HCT116 (cell line): ENCODE data around the gene SLC12A1. TPM values are rescaled to one million over a fixed set of nuclear protein-coding genes. Genes with fewer than 3 reads are reported as not detected.

ENCODE experiments used
- ATAC-seq: fragments of 200-7000 bp; cut with Tn5 transposase; 2 replicates; pipeline ENCODE4 v1.9.1; 2020; ENCODE audit warnings: mild to moderate bottlenecking, moderate library complexity
- BruUV-seq: library from RNA; stranded (reverse); fragments of 400-500 nt; replicated peaks from 2 replicates; lab custom pipeline; 2021; lab: Mats Ljungman, UMichigan
- CTCF ChIA-PET: fragments of 300-600 bp; sonication (Branson Sonifier 250); formaldehyde crosslinking; loops from one replicate; lab custom pipeline; 2021; ENCODE audit warnings: antibody characterized with exemption; lab: Charles Lee
- POLR2A ChIA-PET: fragments of 300-600, 350-600 bp; sonication (Branson Sonifier 250); formaldehyde crosslinking; loops from one replicate; lab custom pipeline; 2021; ENCODE audit warnings: antibody characterized with exemption; lab: Charles Lee
- RAD21 ChIA-PET, 2 experiments: fragments of 300-600 bp; sonication (Branson Sonifier 250); formaldehyde crosslinking; loops; one replicate each; lab custom pipeline; 2023; ENCODE audit warnings: low total read pairs in 2 of 2; ENCODE audit not compliant: uncharacterized antibody in 2 of 2, unreplicated experiment in 2 of 2, low non-redundant PET in 1 of 2; lab: Charles Lee
- DNase-seq: peaks from one replicate; pipeline ENCODE4 v3.0.0-alpha.2; 2010; ENCODE audit warnings: low read depth, low spot score
- H2AFZ ChIP-seq: fragments of 200-600 bp; shearing (Covaris generic), sonication (generic); 2 replicates; pipeline ENCODE4 v1.6.1; 2017; ENCODE audit warnings: low read depth, mixed run types, mixed read lengths, antibody characterized with exemption, low read length; ENCODE audit not compliant: poor library complexity, severe bottlenecking
- H3K27ac ChIP-seq: 2 replicates; pipeline ENCODE4 v1.5.1; 2012; ENCODE audit warnings: low read depth, low read length
- H3K27me3 ChIP-seq: fragments of 200-600 bp; sonication (generic); 2 replicates; pipeline ENCODE4 v1.6.1; 2016; ENCODE audit warnings: mixed run types, low read length, mixed read lengths; ENCODE audit not compliant: insufficient read depth
- H3K36me3 ChIP-seq, 2 experiments: fragments of 200-500 bp in 1 of 2; fragments of 200-600 bp in 1 of 2; sonication (Bioruptor generic) in 1 of 2; sonication (generic) in 1 of 2; 2 replicates each; pipeline versions ENCODE4 v1.5.1 to v1.6.1; 2014 to 2016; ENCODE audit warnings: low read length in 2 of 2, inconsistent platforms in 1 of 2, mixed read lengths in 1 of 2, mixed run types in 1 of 2; ENCODE audit not compliant: insufficient read depth in 2 of 2, control insufficient read depth in 1 of 2
- H3K4me1 ChIP-seq, 2 experiments: fragments of 200-600 bp in 1 of 2; sonication (generic) in 1 of 2; 2 replicates each; pipeline versions ENCODE4 v1.5.1 to v1.6.1; 2012 to 2017; ENCODE audit warnings: low read length in 2 of 2, inconsistent platforms in 1 of 2, mild to moderate bottlenecking in 1 of 2, mixed read lengths in 1 of 2, mixed run types in 1 of 2, moderate library complexity in 1 of 2; ENCODE audit not compliant: insufficient read depth in 2 of 2, control insufficient read depth in 1 of 2
- H3K4me2 ChIP-seq: fragments of 200-600 bp; sonication (generic); 2 replicates; pipeline ENCODE4 v1.6.1; 2017; ENCODE audit warnings: mixed run types, low read length, mixed read lengths
- H3K4me3 ChIP-seq, 2 experiments: fragments of 200-600 bp in 1 of 2; sonication (generic) in 1 of 2; replicated peaks in 1 of 2; 2 replicates each; pipeline ENCODE4 v1.5.1; 2011 to 2016; ENCODE audit warnings: low read length in 2 of 2, control low read depth in 1 of 2, low read depth in 1 of 2, mild to moderate bottlenecking in 1 of 2, mixed read lengths in 1 of 2, mixed run types in 1 of 2
- H3K79me2 ChIP-seq: fragments of 200-600 bp; sonication (generic); 2 replicates; pipeline ENCODE4 v1.6.1; 2017; ENCODE audit warnings: mild to moderate bottlenecking, mixed run types, low read length, moderate library complexity, mixed read lengths; ENCODE audit not compliant: insufficient read depth
- H3K9ac ChIP-seq: fragments of 200-600 bp; sonication (generic); 2 replicates; pipeline ENCODE4 v1.6.1; 2016; ENCODE audit warnings: low read length, mixed read lengths
- H3K9me2 ChIP-seq: fragments of 200-600 bp; sonication (generic), shearing (Covaris generic); 2 replicates; pipeline ENCODE4 v1.6.1; 2017; ENCODE audit warnings: mixed run types, mild to moderate bottlenecking, moderate library complexity; ENCODE audit not compliant: insufficient read depth
- H3K9me3 ChIP-seq, 2 experiments: fragments of 200-500 bp in 1 of 2; fragments of 200-600 bp in 1 of 2; sonication (Bioruptor generic) in 1 of 2; sonication (generic) in 1 of 2; 2 replicates each; pipeline ENCODE4 v1.6.1; 2014 to 2017; ENCODE audit warnings: low read length in 2 of 2, mixed read lengths in 2 of 2, inconsistent platforms in 1 of 2, low read depth in 1 of 2, mild to moderate bottlenecking in 1 of 2, mixed run types in 1 of 2, moderate library complexity in 1 of 2; ENCODE audit not compliant: control insufficient read depth in 1 of 2, insufficient read depth in 1 of 2
- H4K20me1 ChIP-seq: fragments of 200-600 bp; sonication (generic), shearing (Covaris generic); 2 replicates; pipeline ENCODE4 v1.6.1; 2017; ENCODE audit warnings: mixed run types, mild to moderate bottlenecking, moderate library complexity; ENCODE audit not compliant: insufficient read depth
- ATF3 ChIP-seq: IDR thresholded peaks from 2 replicates; pipeline ENCODE4 v1.6.1; 2012
- CBX3 ChIP-seq: IDR thresholded peaks from 2 replicates; pipeline ENCODE4 v1.6.1; 2012; ENCODE audit warnings: low read depth
- CEBPB ChIP-seq: IDR thresholded peaks from 2 replicates; pipeline ENCODE4 v1.6.1; 2012; ENCODE audit warnings: low read depth
- CTCF ChIP-seq, 3 experiments: fragments of 200-600 bp in 1 of 3; sonication (generic) in 1 of 3; IDR thresholded peaks in 2 of 3; conservative IDR thresholded peaks in 1 of 3; 2 replicates each; pipeline ENCODE4 v1.5.1; 2012 to 2017; ENCODE audit warnings: low read depth in 2 of 3, low read length in 2 of 3, antibody characterized with exemption in 1 of 3, borderline replicate concordance in 1 of 3, control low read depth in 1 of 3, mild to moderate bottlenecking in 1 of 3, mixed read lengths in 1 of 3, mixed run types in 1 of 3, moderate library complexity in 1 of 3; ENCODE audit not compliant: insufficient read depth in 1 of 3
- EZH2 ChIP-seq: fragments of 200-600 bp; sonication (generic); IDR thresholded peaks from 2 replicates; pipeline ENCODE4 v1.6.1; 2017; ENCODE audit warnings: antibody characterized with exemption, mixed run types
- FOSL1 ChIP-seq: IDR thresholded peaks from 2 replicates; pipeline ENCODE4 v1.6.1; 2012; ENCODE audit warnings: low read depth
- JUND ChIP-seq: IDR thresholded peaks from 2 replicates; pipeline ENCODE4 v1.6.1; 2012
- MAX ChIP-seq: IDR thresholded peaks from 2 replicates; pipeline ENCODE4 v1.6.1; 2012
- POLR2AphosphoS5 ChIP-seq: IDR thresholded peaks from 2 replicates; pipeline ENCODE4 v1.6.1; 2011; ENCODE audit warnings: mild to moderate bottlenecking, low read depth, low read length, moderate library complexity
- RAD21 ChIP-seq: IDR thresholded peaks from 2 replicates; pipeline ENCODE4 v1.6.1; 2012; ENCODE audit warnings: low read depth, mild to moderate bottlenecking
- REST ChIP-seq: IDR thresholded peaks from 2 replicates; pipeline ENCODE4 v1.6.1; 2012; ENCODE audit warnings: low read depth
- SIN3A ChIP-seq: IDR thresholded peaks from 2 replicates; pipeline ENCODE4 v1.6.1; 2012; ENCODE audit warnings: low read depth
- SP1 ChIP-seq: IDR thresholded peaks from 2 replicates; pipeline ENCODE4 v1.6.1; 2012; ENCODE audit warnings: low read depth
- SRF ChIP-seq: IDR thresholded peaks from 2 replicates; pipeline ENCODE4 v1.6.1; 2012; ENCODE audit warnings: low read depth
- TCF7L2 ChIP-seq: IDR thresholded peaks from 2 replicates; pipeline ENCODE4 v1.7.0; 2011; ENCODE audit warnings: borderline replicate concordance, inconsistent platforms; ENCODE audit not compliant: insufficient read depth, insufficient read length; ENCODE audit errors: extremely low read depth
- YY1 ChIP-seq: IDR thresholded peaks from 2 replicates; pipeline ENCODE4 v1.6.1; 2011; ENCODE audit warnings: low read length, low read depth, moderate library complexity, mild to moderate bottlenecking; ENCODE audit not compliant: insufficient replicate concordance; ENCODE audit errors: extremely low read depth
- ZBTB33 ChIP-seq: IDR thresholded peaks from 2 replicates; pipeline ENCODE4 v1.6.1; 2011; ENCODE audit warnings: mild to moderate bottlenecking, low read length, moderate library complexity; ENCODE audit not compliant: insufficient replicate concordance; ENCODE audit errors: extremely low read depth
- ZNF274 ChIP-seq: fragments of 200-500 bp; sonication (Bioruptor generic); IDR thresholded peaks from 2 replicates; pipeline ENCODE4 v1.6.1; 2014; ENCODE audit warnings: mild to moderate bottlenecking, low read depth, low read length, inconsistent platforms
- intact Hi-C: fragments of 100-400 bp; cut with micrococcal nuclease; formaldehyde crosslinking; loops from 2 replicates; pipeline ENCODE4 v1.10.0; 2022
- total RNA-seq: library from RNA; stranded (reverse); gene quantifications from one replicate; pipeline ENCODE4 v1.2.1, GENCODE V29; 2021; ENCODE audit not compliant: unreplicated experiment

SLC12A1 gene
- total RNA-seq, 1 experiment from 2014 or later, result not detected

- TF ChIP-seq CTCF (IDR thresholded peaks at IDR 0.05 in 2 of 3, conservative IDR thresholded peaks at IDR 0.05 in 1 of 3; ENCODE audit: borderline replicate concordance in 1 of 3, insufficient read depth in 1 of 3, low read depth in 2 of 3, low read length in 2 of 3) (no peak), POLR2AphosphoS5 (no peak), TCF7L2 (no peak), SIN3A (no peak), SP1 (no peak)
- TF ChIP-seq, all 23 proteins: peak for 0
These were observed 134.0 kb downstream of the SLC12A1 start (continued) for GRCh38 chr15:48340111-48340510.

- Histone ChIP-seq H3K4me3 (no peak overlapping the region), H3K4me1 (no peaks in the 10 kb centered on the region), H3K4me2 (no peak overlapping the region), H3K9me2 (no peaks in the 10 kb centered on the region), H3K27me3 (no peaks in the 10 kb centered on the region), H3K36me3 (peaks cover 16 to 19% of the 10 kb centered on the region in 2 experiments; a peak in 3 of 4 replicates), H3K9me3 (no peaks in the 10 kb centered on the region), H2AFZ (no peak overlapping the region), H3K9ac (no peak overlapping the region), H3K27ac (no peak overlapping the region), H3K79me2 (0 out of 2 replicates have a peak, but pooled peaks cover 1% of the 10 kb centered on the region), H4K20me1 (no peaks in the 10 kb centered on the region)
- DNase-seq, result no peak
- ChIA-PET CTCF (no interaction called here), POLR2A (no interaction called here), RAD21 (no interaction called here)
- BruUV-seq, result no TSS peak
- intact Hi-C loops, result no loop called here
- no peak for ATAC-seq
- TF ChIP-seq REST (no peak), CEBPB (no peak), SP1 (no peak), TCF7L2 (no peak), ZBTB33 (no peak), CBX3 (no peak), YY1 (no peak), FOSL1 (no peak), EZH2 (no peak), JUND (no peak), RAD21 (no peak), MAX (no peak), ATF3 (no peak), ZNF274 (no peak), SRF (no peak)
These were observed 137.8 kb downstream of the SLC12A1 start for GRCh38 chr15:48343865-48344264.
